Liver (tissue), 9 donors: ENCODE results near the gene STK11. TPM values are rescaled to one million over a fixed set of nuclear protein-coding genes. Genes with fewer than 3 reads are reported as not detected.

Source experiments
- DNase-seq: peaks from one replicate; pipeline ENCODE4 v3.0.0-alpha.2; 2017; ENCODE audit warnings: low spot score
- H3K27ac ChIP-seq, 2 donors: one replicate each; pipeline ENCODE4 v1.7.0; 2013; ENCODE audit warnings: inconsistent platforms in 2 of 2, low read length in 2 of 2, control low read depth in 1 of 2, low read depth in 1 of 2, mild to moderate bottlenecking in 1 of 2
- H3K27me3 ChIP-seq, 4 donors: one replicate each; pipeline versions ENCODE4 v1.6.1 to v1.7.0; 2013; ENCODE audit warnings: low read length in 3 of 4, inconsistent platforms in 1 of 4, mild to moderate bottlenecking in 1 of 4, moderate library complexity in 1 of 4; ENCODE audit not compliant: control insufficient read depth in 4 of 4, insufficient read depth in 4 of 4
- H3K36me3 ChIP-seq, 4 donors: one replicate each; pipeline versions ENCODE4 v1.6.1 to v1.7.0; 2013; ENCODE audit warnings: low read length in 3 of 4, mild to moderate bottlenecking in 3 of 4, low read depth in 1 of 4, moderate library complexity in 1 of 4; ENCODE audit not compliant: control insufficient read depth in 4 of 4, insufficient read depth in 3 of 4
- H3K4me1 ChIP-seq, 4 donors: one replicate each; pipeline versions ENCODE4 v1.6.1 to v1.7.0; 2013; ENCODE audit warnings: low read length in 3 of 4, mild to moderate bottlenecking in 3 of 4, moderate library complexity in 1 of 4; ENCODE audit not compliant: control insufficient read depth in 4 of 4, insufficient read depth in 4 of 4
- H3K4me3 ChIP-seq, 3 donors: one replicate each; pipeline versions ENCODE4 v1.6.1 to v1.7.0; 2013; ENCODE audit warnings: low read length in 3 of 3, control low read depth in 1 of 3, low read depth in 1 of 3, mild to moderate bottlenecking in 1 of 3
- H3K9ac ChIP-seq, 2 donors: one replicate each; pipeline ENCODE4 v1.7.0; 2013; ENCODE audit warnings: low read length in 2 of 2, mild to moderate bottlenecking in 2 of 2, moderate library complexity in 2 of 2, control low read depth in 1 of 2, low read depth in 1 of 2
- H3K9me3 ChIP-seq, 4 donors: one replicate each; pipeline versions ENCODE4 v1.6.1 to v1.7.0; 2013; ENCODE audit warnings: low read length in 3 of 4; ENCODE audit not compliant: control insufficient read depth in 4 of 4
- ATF3 ChIP-seq: IDR thresholded peaks from 2 replicates; pipeline ENCODE4 v1.6.1; 2016; ENCODE audit warnings: antibody characterized with exemption
- EGR1 ChIP-seq, 2 donors: IDR thresholded peaks; 2 replicates each; pipeline ENCODE4 v1.6.1; 2016 to 2018; ENCODE audit warnings: antibody characterized with exemption in 2 of 2, low read depth in 2 of 2
- FOXA1 ChIP-seq: IDR thresholded peaks from 2 replicates; pipeline ENCODE4 v1.6.1; 2016; ENCODE audit warnings: antibody characterized with exemption
- FOXA2 ChIP-seq: IDR thresholded peaks from 2 replicates; pipeline ENCODE4 v1.6.1; 2016; ENCODE audit warnings: antibody characterized with exemption
- GABPA ChIP-seq, 2 donors: IDR thresholded peaks in 1 of 2; conservative IDR thresholded peaks in 1 of 2; 2 replicates each; pipeline ENCODE4 v1.6.1; 2016; ENCODE audit warnings: antibody characterized with exemption in 2 of 2, mild to moderate bottlenecking in 1 of 2, moderate library complexity in 1 of 2
- HNF4A ChIP-seq, 2 donors: conservative IDR thresholded peaks; 2 replicates each; pipeline ENCODE4 v1.6.1; 2016; ENCODE audit warnings: antibody characterized with exemption in 2 of 2, mild to moderate bottlenecking in 2 of 2
- HNF4G ChIP-seq: IDR thresholded peaks from 2 replicates; pipeline ENCODE4 v1.6.1; 2016; ENCODE audit warnings: antibody characterized with exemption
- JUND ChIP-seq, 2 donors: IDR thresholded peaks; 2 replicates each; pipeline ENCODE4 v1.6.1; 2016; ENCODE audit warnings: antibody characterized with exemption in 2 of 2
- MAX ChIP-seq: IDR thresholded peaks from 2 replicates; pipeline ENCODE4 v1.6.1; 2016; ENCODE audit warnings: antibody characterized with exemption
- RAD21 ChIP-seq, 2 donors: IDR thresholded peaks; 2 replicates each; pipeline ENCODE4 v1.6.1; 2016; ENCODE audit warnings: antibody characterized with exemption in 2 of 2, mild to moderate bottlenecking in 2 of 2
- RXRA ChIP-seq, 2 donors: IDR thresholded peaks; 2 replicates each; pipeline ENCODE4 v1.6.1; 2017 to 2018; ENCODE audit warnings: antibody characterized with exemption in 2 of 2, mild to moderate bottlenecking in 1 of 2
- SP1 ChIP-seq: IDR thresholded peaks from 2 replicates; pipeline ENCODE4 v1.6.1; 2018; ENCODE audit warnings: antibody characterized with exemption, mild to moderate bottlenecking
- YY1 ChIP-seq: IDR thresholded peaks from 2 replicates; pipeline ENCODE4 v1.6.1; 2016; ENCODE audit warnings: antibody characterized with exemption, mild to moderate bottlenecking
- ZBTB33 ChIP-seq: IDR thresholded peaks from 2 replicates; pipeline ENCODE4 v1.6.1; 2016; ENCODE audit warnings: antibody characterized with exemption
- WGBS: extraction: QIAGEN DNeasy Blood & Tissue Kit; methylation state at CpG from one replicate; pipeline ENCODE4 v1.1.7; 2013; 5-methylcytosine and 5-hydroxymethylcytosine counted together
- polyA plus RNA-seq, 2 donors: library from polyadenylated mRNA; stranded (reverse) in 1 of 2; unstranded in 1 of 2; fragments of 200-250 nt in 1 of 2; fragments of >200 nt in 1 of 2; fragmentation: Nextera tagmentation in 1 of 2; extraction: Ambion mirVana in 1 of 2; gene quantifications; one replicate each; pipeline versions ENCODE4 v1.2.1 to v1.2.3, GENCODE V29; 2013 to 2015
- total RNA-seq, 2 donors: library from RNA; depleted of rRNA; stranded (reverse); fragments of >200 nt; gene quantifications; one replicate each; pipeline ENCODE4 v1.2.3, GENCODE V29; 2014
- TF ChIP-seq, protein P1 (sequence below): fragments of 150-350 bp; IDR thresholded peaks from 2 replicates; pipeline ENCODE4 v1.5.1; 2017; ENCODE audit warnings: improper control_type of control experiment, low read depth, low read length; ENCODE audit not compliant: missing input control
- TF ChIP-seq, protein P2 (sequence below): IDR thresholded peaks from 2 replicates; pipeline ENCODE4 v1.6.1; 2016; ENCODE audit warnings: antibody characterized with exemption, mild to moderate bottlenecking
- donor health status: healthy.
- donor health status: healthy.
- donor health status: healthy.
- donor health status: healthy.
- donor health status: healthy.

The STK11 gene
- total and polyA plus RNA-seq, 4 donors = 3.0 to 126 (median 35.5) TPM

GRCh38 chr19:1156305-1156801, 49.2 kb upstream of the STK11 start (continued):
- TF ChIP-seq, protein P1, sequence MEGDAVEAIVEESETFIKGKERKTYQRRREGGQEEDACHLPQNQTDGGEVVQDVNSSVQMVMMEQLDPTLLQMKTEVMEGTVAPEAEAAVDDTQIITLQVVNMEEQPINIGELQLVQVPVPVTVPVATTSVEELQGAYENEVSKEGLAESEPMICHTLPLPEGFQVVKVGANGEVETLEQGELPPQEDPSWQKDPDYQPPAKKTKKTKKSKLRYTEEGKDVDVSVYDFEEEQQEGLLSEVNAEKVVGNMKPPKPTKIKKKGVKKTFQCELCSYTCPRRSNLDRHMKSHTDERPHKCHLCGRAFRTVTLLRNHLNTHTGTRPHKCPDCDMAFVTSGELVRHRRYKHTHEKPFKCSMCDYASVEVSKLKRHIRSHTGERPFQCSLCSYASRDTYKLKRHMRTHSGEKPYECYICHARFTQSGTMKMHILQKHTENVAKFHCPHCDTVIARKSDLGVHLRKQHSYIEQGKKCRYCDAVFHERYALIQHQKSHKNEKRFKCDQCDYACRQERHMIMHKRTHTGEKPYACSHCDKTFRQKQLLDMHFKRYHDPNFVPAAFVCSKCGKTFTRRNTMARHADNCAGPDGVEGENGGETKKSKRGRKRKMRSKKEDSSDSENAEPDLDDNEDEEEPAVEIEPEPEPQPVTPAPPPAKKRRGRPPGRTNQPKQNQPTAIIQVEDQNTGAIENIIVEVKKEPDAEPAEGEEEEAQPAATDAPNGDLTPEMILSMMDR = no peak
- TF ChIP-seq FOXA2 (no peak), SP1 (no peak), HNF4G (no peak), HNF4A (conservative IDR thresholded peaks at IDR 0.05) (no peak)

- Histone ChIP-seq H3K9ac (no peak overlapping the region), H3K36me3 (peaks cover 0 to 12% (median 4%) of the 10 kb centered on the region in 4 donors), H3K27ac (peak overlapping the region in 1 of 2 donors; percentile 99), H3K4me1 (peaks cover 14 to 30% (median 23%) of the 10 kb centered on the region in 4 donors), H3K27me3 (no peaks in the 10 kb centered on the region), H3K4me3 (no peak overlapping the region), H3K9me3 (no peaks in the 10 kb centered on the region)
- DNase-seq = no peak
- WGBS = 97% methylated on average over 46 of the region's 46 CpGs
- TF ChIP-seq FOXA2 = no peak
- no peak for TF ChIP-seq FOXA1
- TF ChIP-seq, protein P2, sequence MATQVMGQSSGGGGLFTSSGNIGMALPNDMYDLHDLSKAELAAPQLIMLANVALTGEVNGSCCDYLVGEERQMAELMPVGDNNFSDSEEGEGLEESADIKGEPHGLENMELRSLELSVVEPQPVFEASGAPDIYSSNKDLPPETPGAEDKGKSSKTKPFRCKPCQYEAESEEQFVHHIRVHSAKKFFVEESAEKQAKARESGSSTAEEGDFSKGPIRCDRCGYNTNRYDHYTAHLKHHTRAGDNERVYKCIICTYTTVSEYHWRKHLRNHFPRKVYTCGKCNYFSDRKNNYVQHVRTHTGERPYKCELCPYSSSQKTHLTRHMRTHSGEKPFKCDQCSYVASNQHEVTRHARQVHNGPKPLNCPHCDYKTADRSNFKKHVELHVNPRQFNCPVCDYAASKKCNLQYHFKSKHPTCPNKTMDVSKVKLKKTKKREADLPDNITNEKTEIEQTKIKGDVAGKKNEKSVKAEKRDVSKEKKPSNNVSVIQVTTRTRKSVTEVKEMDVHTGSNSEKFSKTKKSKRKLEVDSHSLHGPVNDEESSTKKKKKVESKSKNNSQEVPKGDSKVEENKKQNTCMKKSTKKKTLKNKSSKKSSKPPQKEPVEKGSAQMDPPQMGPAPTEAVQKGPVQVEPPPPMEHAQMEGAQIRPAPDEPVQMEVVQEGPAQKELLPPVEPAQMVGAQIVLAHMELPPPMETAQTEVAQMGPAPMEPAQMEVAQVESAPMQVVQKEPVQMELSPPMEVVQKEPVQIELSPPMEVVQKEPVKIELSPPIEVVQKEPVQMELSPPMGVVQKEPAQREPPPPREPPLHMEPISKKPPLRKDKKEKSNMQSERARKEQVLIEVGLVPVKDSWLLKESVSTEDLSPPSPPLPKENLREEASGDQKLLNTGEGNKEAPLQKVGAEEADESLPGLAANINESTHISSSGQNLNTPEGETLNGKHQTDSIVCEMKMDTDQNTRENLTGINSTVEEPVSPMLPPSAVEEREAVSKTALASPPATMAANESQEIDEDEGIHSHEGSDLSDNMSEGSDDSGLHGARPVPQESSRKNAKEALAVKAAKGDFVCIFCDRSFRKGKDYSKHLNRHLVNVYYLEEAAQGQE = no peak
- TF ChIP-seq RXRA (IDR thresholded peaks at IDR 0.05) = no peak
- TF ChIP-seq ZBTB33 = no peak
- TF ChIP-seq, protein P1 = no peak
- TF ChIP-seq EGR1 (IDR thresholded peaks at IDR 0.05; ENCODE audit: low read depth in 2 of 2) = no peak
- TF ChIP-seq RAD21 (IDR thresholded peaks at IDR 0.05) = no peak
- no peak for TF ChIP-seq HNF4G
- no peak for TF ChIP-seq GABPA (IDR thresholded peaks at IDR 0.05 in 1 of 2, conservative IDR thresholded peaks at IDR 0.05 in 1 of 2)
- TF ChIP-seq SP1 = no peak
- TF ChIP-seq ATF3 = no peak
- no peak for TF ChIP-seq JUND (IDR thresholded peaks at IDR 0.05)
- TF ChIP-seq YY1 = no peak
- no peak for TF ChIP-seq MAX
These were observed 48.6 kb upstream of the STK11 start for GRCh38 chr19:1156830-1157615.
